Astrocyte of the spinal cord (primary cell): ENCODE measurements around the gene LRRC41.
"Not testable (repeated sequence)": the region's sequence is repeated elsewhere in the genome, so short reads cannot be mapped to it uniquely, and the experiment has no call there.

Experiments used
- DNase-seq: peaks from one replicate; pipeline ENCODE4 v3.0.0; 2011; ENCODE audit warnings: low read depth, low spot score
- H3K4me3 ChIP-seq: 2 replicates; pipeline ENCODE4 v1.5.1; 2011; ENCODE audit warnings: low read depth, mild to moderate bottlenecking, low read length, moderate library complexity
- CTCF ChIP-seq: IDR thresholded peaks from 2 replicates; pipeline ENCODE4 v1.5.1; 2012; ENCODE audit warnings: low read depth, mild to moderate bottlenecking, low read length, inconsistent platforms
- in situ Hi-C: cut with HindIII; loops from 2 replicates; pipeline ENCODE4 v1.10.0; 2017; ENCODE audit warnings: low sequenced_read_pairs

LRRC41 gene

GRCh38 chr1:46247436-46248121 is 55.8 kb downstream of the LRRC41 start, which contains the start of gene RAD54L:
Gene RAD54L (plus strand): TSS chr1:46247763. CDS start chr1:46248406, 643 bp downstream.
- in situ Hi-C loops: no loop called here
- TF ChIP-seq CTCF: no peak
- H3K4me3 ChIP-seq: peak within 1 kb of the TSS; percentile 71
- DNase-seq: peak; percentile 99

- no peak for DNase-seq
- in situ Hi-C loops: no loop called here
- H3K4me3 ChIP-seq: peak overlapping the region; percentile 71
- TF ChIP-seq CTCF: no peak
Measured at GRCh38 chr1:46246548-46247435, 56.6 kb downstream of the LRRC41 start.

GRCh38 chr1:46246136-46246535 is 57.3 kb downstream of the LRRC41 start:
- in situ Hi-C loops, H3K4me3 ChIP-seq, DNase-seq: not testable (repeated sequence)

GRCh38 chr1:46244656-46245371 is 58.6 kb downstream of the LRRC41 start:
- peak; percentile 29 for TF ChIP-seq CTCF
- no peak for DNase-seq

GRCh38 chr1:46243831-46244230 is 59.6 kb downstream of the LRRC41 start:
- H3K4me3 ChIP-seq, DNase-seq, in situ Hi-C loops: not testable (repeated sequence)

More at GRCh38 chr1:46244656-46245371, 58.6 kb downstream of the LRRC41 start:
- in situ Hi-C loops: no loop called here
- H3K4me3 ChIP-seq: no peak overlapping the region

GRCh38 chr1:46242918-46243317 is 60.5 kb downstream of the LRRC41 start:
- no peak overlapping the region for H3K4me3 ChIP-seq
- DNase-seq: no peak
- no peak for TF ChIP-seq CTCF
- in situ Hi-C loops: no loop called here

GRCh38 chr1:46241733-46242132 is 61.7 kb downstream of the LRRC41 start:
- H3K4me3 ChIP-seq, DNase-seq, in situ Hi-C loops: not testable (repeated sequence)

GRCh38 chr1:46238865-46239264 is 64.6 kb downstream of the LRRC41 start:
- in situ Hi-C loops, H3K4me3 ChIP-seq: not testable (repeated sequence)
- peak; percentile 34 for DNase-seq
